ENCODE measurements around the gene SEM1. TPM values are rescaled to one million over a fixed set of nuclear protein-coding genes. Genes with fewer than 3 reads are reported as not detected.
A peak's percentile ranks its signal among the peaks of the same experiment; 100 is the strongest.

Gene SEM1
- total RNA-seq, 1 donor from 2014 or later = 219 TPM

GRCh38 chr7:96720843-96721242, 11.2 kb upstream of the SEM1 start:
- H3K4me3 ChIP-seq (ENCODE audit: low read depth, low read length) = no peak overlapping the region
- TF ChIP-seq CTCF (conservative IDR thresholded peaks at IDR 0.05; ENCODE audit: low read depth, low read length) = no peak
- no peak for DNase-seq (ENCODE audit: low read depth)

DNA sequence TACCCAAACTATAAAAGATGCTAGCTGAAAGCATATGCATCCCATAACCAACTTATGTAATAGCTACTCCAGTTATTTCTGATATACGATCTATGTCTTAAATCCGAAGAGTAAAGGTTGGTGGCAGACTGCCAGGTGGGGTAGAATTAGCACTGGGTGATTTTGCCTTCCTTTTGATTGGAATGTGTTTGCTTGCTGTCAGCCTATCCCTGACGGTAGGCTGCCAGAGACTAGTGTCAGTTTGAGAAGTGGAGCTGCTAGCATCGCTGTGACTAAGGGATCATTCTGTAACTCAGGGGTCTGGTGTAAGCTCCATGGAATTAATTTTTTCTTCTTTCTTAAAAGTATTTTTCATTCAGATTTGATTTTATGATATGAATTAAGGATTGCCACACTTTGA, 9.5 kb upstream of the SEM1 start:
- no peak overlapping the region for H3K4me3 ChIP-seq (ENCODE audit: low read depth, low read length)
- TF ChIP-seq CTCF (conservative IDR thresholded peaks at IDR 0.05; ENCODE audit: low read depth, low read length) = no peak
- DNase-seq (ENCODE audit: low read depth) = no peak

DNA sequence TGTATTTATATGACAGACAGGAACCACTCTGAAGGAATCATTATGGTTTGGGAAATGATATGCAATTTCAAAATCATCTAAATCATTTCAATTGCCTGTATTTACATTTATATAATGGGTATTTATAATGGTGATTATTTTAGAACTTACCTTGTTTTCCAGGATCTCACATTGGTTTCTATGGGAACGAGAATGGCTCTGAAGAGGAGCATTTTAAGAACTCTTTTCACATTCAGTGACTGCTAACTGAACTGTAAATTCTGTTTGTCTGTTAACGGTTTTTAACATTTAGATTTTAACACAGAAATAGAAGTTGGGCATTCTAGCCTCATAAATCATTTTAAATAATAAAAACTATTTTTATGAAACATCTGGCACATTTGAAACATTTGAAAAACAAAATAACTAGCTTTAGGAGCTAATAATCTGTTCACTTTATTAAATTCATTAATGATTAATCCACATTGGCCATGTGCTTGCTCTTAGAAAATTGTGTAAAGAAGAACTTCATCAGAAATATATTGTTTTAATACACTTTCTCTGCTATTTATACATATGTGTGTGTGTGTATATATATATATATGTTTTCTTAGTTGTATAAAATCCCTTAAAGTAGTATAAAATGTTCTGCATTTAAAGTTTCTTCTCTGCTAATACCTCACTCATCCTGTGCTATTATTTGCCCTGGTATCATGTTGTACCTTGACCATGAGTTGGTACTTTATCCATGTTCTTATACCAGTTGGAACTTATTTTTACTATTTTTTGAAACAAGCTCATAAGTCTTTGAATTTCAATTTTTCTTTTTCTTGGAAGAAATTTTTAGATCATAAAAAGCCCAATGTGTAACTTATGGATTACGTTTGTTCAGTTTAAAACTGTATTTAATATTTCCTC, 8.7 kb upstream of the SEM1 start:
- no peak for DNase-seq (ENCODE audit: low read depth)
- no peak for TF ChIP-seq CTCF (conservative IDR thresholded peaks at IDR 0.05; ENCODE audit: low read depth, low read length)
- H3K4me3 ChIP-seq (ENCODE audit: low read depth, low read length) = no peak overlapping the region

DNA sequence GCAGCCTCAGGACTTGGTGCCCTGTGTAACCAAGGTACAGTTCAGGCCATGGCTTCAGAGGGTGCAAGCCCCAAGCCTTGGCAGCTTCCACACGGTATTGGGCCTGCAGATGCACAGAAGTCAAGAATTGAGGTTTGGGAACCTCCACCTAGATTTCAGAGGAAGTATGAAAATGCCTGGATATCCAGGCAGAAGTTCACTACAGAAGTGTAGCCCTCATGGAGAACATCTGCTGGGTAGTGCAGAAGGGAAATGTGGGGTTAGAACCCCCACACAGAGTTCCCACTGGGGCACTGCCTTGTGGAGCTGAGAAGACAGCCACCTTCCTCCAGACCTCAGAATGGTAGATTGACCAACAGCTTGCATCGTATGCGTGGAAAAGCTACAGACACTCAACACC, 3.4 kb upstream of the SEM1 start:
- TF ChIP-seq CTCF (conservative IDR thresholded peaks at IDR 0.05; ENCODE audit: low read depth, low read length) = no peak

GRCh38 chr7:96710544-96710943, 898 bp upstream of the SEM1 start:
- no peak for TF ChIP-seq CTCF (conservative IDR thresholded peaks at IDR 0.05; ENCODE audit: low read depth, low read length)
- DNase-seq (ENCODE audit: low read depth) = no peak
- H3K4me3 ChIP-seq (ENCODE audit: low read depth, low read length) = no peak overlapping the region

More for the DNA sequence above, 3.4 kb upstream of the SEM1 start:
- DNase-seq (ENCODE audit: low read depth) = no peak
- no peak overlapping the region for H3K4me3 ChIP-seq (ENCODE audit: low read depth, low read length)

- H3K4me3 ChIP-seq (ENCODE audit: low read depth, low read length) = peak overlapping the region; percentile 94
- DNase-seq (ENCODE audit: low read depth) = no peak
- TF ChIP-seq CTCF (conservative IDR thresholded peaks at IDR 0.05; ENCODE audit: low read depth, low read length) = no peak
These were observed 774 bp downstream of the SEM1 start for GRCh38 chr7:96708872-96709271.

Data from epithelial cell of proximal tubule (primary cell).